ENCODE results near the gene NNAT.

DNA sequence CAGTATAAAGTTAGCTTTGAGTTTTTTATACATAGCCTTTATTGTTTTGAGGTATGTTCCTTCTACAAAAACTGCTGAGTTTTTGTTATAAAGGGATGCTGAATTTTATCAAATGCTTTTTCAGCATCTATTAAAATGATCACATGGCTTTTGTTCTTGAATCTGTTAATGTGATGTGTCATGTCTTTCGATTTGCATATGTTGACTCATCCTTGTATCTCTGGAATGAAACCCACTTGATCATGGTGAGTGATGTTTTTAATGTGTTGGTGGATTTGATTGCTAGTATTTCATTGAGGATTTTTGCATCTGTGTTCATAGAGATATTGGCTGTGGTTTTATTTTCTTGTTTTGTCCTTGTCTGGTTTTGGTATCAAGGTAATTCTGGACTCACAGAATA, 31.4 kb downstream of the NNAT start:
- TF ChIP-seq EZH2 (IDR thresholded peaks at IDR 0.05; ENCODE audit: low read depth, low read length, severe bottlenecking), result no peak
- TF ChIP-seq CTCF (IDR thresholded peaks at IDR 0.05; ENCODE audit: control extremely low read depth in 1 of 3, insufficient read depth in 1 of 3, low read depth in 1 of 3, low read length in 3 of 3), result no peak
- TF ChIP-seq GABPA (IDR thresholded peaks at IDR 0.05; ENCODE audit: borderline replicate concordance, insufficient read depth, low read length), result no peak
- no peak for TF ChIP-seq EGR1 (IDR thresholded peaks at IDR 0.05; ENCODE audit: borderline replicate concordance, low read depth, low read length)
- no peak for TF ChIP-seq POLR2A (IDR thresholded peaks at IDR 0.05; ENCODE audit: control extremely low read depth in 1 of 2, low read depth in 2 of 2, low read length in 2 of 2)
- no peak for TF ChIP-seq SIX5 (IDR thresholded peaks at IDR 0.05; ENCODE audit: low read depth, low read length)
- no peak for TF ChIP-seq HDAC6 (IDR thresholded peaks at IDR 0.05; ENCODE audit: low read depth, low read length)
- TF ChIP-seq EP300 (IDR thresholded peaks at IDR 0.05; ENCODE audit: borderline replicate concordance in 1 of 2, low read depth in 2 of 2, low read length in 2 of 2), result no peak
- TF ChIP-seq ATF3 (IDR thresholded peaks at IDR 0.05; ENCODE audit: insufficient read depth, low read depth, low read length), result no peak
- no peak for TF ChIP-seq ZNF274 (IDR thresholded peaks at IDR 0.05; ENCODE audit: borderline replicate concordance, extremely low read depth, low read length)
- no peak for TF ChIP-seq TAF1 (IDR thresholded peaks at IDR 0.05; ENCODE audit: low read depth, low read length)
- no peak for TF ChIP-seq CHD7 (IDR thresholded peaks at IDR 0.05; ENCODE audit: insufficient replicate concordance, low read length)
